Fibroblast of skin of left biceps (primary cell): ENCODE data around the gene AGK.

Experiments used
- DNase-seq, 2 experiments: peaks; one replicate each; pipeline ENCODE4 v3.0.0-alpha.2; 2013; ENCODE audit warnings: low read depth in 2 of 2

AGK gene

GRCh38 chr7:141585592-141586510, 34.6 kb downstream of the AGK start:
- DNase-seq: peak; percentile 60 to 67

- DNase-seq: no peak
Measured at GRCh38 chr7:141586878-141587277, 35.7 kb downstream of the AGK start.

DNA sequence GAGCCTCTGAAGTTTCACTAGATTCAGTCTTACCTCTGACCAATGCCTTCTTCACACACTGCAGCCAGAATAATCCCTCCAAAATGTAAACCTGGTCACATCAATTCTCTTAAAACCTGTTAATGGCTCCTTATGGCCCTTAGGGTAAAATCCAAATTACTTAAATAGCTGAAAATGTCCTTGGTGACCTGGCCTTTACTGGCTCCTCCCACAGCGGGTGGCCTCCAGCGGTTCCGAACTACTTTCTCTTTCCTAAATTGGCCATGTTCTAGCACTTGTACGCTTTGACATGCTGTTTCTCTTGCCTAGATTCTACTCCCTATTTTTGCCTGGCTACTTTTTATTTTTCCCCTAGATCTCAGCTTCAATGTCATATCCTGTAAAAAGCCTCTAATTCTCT, 36.1 kb downstream of the AGK start:
- no peak for DNase-seq

- DNase-seq: no peak
Measured at GRCh38 chr7:141588912-141589311, 37.7 kb downstream of the AGK start.

DNA sequence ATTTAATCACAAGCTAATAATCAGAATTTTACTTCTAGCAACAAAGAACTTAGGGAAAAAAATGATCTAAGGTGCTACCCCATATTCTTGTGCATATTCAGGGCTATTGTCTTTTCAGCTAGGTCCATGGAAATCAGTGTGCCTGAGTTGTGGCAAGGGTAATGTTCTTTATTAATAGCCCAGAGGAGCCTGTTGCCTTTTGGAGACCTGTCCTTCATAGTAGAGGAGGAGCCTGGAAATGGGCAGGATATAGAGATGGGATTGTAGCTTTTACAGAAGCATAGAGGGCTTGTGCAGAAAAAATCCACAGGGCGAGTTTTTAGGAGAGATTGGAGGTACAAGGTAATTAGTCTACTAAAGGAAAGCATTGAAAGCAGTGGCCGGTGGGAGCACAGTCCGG, 38.9 kb downstream of the AGK start:
- no peak for DNase-seq

GRCh38 chr7:141590666-141591065, 39.5 kb downstream of the AGK start:
- DNase-seq: no peak

GRCh38 chr7:141593134-141593533, 41.9 kb downstream of the AGK start:
- DNase-seq: peak; percentile 17 to 34

DNA sequence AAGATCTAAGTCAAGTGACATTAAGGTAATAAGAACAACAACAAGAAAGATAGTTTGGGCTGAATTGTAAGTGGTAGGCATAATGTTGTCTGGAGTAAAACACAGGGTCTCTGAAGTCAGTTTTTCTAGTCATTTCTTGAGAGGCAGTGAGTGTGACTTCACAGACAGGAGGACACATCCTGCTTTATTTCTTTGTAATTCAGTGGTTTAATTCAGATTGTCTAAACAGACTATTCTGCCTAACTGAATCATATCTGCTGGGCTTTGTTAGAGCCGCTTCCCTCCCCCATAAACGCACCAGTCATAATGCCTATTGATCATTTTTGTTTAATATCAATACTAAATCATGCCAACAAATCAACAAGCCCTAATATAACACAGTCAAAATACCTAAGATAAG, 46.8 kb downstream of the AGK start:
- DNase-seq: no peak

DNA sequence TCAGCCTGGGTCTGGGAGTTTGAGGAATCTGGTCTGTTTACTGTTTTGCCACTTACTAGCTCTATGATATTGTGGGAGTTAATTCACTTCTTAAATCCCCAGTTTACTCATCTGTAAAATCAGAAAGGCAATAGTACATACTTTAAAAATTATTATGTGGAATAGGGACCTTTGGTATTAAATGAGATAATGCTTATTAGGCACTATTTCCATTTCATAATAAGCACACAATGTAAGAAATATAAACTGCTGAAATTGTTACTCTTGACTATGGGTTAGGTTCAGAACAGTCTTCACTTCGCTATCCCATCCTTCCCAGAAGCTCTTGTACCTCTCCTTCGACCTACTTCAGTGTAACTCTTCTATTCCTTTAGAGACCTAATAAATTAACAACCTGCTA, 47.2 kb downstream of the AGK start:
- no peak for DNase-seq

DNA sequence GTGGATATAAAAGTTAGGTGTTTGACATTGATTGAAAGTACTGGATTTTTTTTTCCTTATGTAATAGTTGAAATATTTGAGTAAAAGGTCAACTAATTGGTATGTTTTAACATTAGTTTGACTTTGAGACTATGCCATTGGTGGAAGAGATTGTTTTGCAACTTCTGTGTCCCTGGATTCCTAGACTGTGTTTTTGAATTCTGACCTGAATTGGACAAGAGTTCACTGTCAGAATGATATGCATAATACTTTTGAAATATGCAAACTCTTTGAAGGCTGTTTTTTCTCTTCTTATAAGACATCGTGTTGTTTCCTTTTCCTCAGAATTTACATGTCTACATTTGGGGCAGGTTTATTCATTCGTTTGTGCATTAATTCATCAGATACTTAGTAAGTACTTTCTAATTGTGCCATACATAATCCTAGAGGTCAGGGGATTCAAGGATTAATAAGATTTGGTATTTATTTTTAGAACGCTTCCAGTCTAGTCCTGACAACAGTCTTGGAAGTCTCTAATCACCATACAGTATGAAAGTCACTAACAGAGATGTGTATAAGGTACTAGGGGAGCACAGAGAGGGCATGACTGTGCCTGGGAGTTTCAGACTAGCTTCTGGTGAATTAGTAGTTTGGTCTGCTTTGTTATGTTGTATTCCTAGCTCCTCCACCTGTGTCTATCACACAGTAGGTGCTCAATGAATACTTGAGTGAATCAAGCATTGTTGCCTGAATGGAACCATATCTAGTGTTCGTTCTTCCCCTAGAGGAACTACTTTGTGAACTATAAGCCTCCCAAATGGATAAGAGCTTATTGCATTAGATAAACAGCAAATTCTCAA, 49.2 kb downstream of the AGK start:
- DNase-seq: no peak

DNA sequence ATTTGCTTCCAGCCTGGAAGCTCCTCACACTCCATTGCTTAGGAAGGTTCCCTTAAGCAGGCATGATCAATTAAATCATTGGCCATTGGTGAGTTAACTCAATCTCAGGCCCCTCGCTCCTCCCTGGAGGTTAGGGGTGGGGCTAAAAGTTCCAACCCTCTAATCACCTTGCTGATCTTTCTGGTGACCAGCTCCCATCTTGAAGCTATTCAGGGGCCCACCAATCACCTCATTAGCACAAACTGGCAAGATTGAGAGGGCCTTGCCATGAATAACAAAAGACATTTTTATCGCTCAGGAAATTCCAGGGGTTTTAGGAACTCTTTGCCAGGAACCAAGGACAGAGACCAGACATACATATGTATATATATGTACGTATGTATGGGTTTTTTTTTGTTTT, 58.4 kb downstream of the AGK start:
- no peak for DNase-seq

DNA sequence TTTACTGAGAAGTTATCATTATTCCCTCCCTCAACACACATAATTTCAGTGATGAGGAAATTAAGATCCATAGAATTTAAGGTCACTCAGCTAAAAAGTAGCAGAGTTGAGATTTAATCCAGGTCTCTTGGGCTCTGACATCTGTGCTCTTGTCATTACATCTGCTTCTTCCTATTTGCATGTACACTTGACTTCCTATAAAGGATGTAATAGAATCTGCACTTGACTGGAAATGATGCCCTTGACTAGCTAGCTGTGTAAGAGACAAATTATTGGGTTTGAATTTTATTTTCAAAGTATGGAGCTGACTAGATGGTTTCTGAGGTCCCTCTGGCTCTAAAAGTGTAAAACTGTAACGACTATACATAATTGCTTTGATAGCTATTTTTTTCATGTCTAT, 59.5 kb downstream of the AGK start:
- DNase-seq: no peak

- no peak for DNase-seq
Measured at GRCh38 chr7:141612861-141613260, 61.7 kb downstream of the AGK start.

DNA sequence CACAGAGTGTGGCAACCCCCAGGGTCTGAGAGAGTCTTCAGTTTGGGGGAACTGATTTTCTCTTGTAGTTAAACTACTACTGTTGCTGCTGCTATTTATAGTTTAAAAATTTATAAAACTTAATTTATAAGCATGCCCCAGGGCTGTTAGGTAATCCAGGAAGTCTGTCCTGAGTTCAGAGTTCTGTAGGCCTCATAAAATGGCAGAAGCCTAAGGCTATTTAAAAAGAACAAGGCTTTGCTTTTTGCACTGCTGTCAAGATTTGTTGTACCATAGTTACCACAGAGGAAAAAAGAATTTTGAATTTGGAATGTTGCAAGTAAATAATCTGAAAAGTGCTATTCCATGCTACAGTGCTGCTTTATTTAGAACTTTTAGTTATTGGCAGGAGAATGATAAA, 66.1 kb downstream of the AGK start:
- no peak for DNase-seq

- no peak for DNase-seq
Measured at GRCh38 chr7:141619745-141620144, 68.5 kb downstream of the AGK start.

DNA sequence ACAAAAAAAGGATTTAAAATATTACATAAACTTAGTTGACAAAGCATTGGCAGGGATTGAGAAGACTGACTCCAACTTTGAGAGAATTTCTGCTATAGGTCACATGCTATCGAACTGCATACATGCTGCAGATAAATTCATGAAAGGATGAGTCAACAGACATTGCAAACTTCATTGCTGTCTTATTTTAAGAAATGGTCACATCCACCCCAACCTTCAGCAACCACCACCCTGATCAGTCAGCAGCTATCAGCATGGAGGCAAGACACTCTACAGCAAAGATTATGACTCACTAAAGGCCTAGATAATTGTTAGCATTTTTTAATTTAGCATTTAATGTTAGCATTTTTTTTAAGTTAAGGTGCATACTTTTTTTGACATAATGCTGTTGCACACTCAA, 73.6 kb downstream of the AGK start:
- DNase-seq: no peak

GRCh38 chr7:141630621-141631020, 79.4 kb downstream of the AGK start:
- DNase-seq: no peak

DNA sequence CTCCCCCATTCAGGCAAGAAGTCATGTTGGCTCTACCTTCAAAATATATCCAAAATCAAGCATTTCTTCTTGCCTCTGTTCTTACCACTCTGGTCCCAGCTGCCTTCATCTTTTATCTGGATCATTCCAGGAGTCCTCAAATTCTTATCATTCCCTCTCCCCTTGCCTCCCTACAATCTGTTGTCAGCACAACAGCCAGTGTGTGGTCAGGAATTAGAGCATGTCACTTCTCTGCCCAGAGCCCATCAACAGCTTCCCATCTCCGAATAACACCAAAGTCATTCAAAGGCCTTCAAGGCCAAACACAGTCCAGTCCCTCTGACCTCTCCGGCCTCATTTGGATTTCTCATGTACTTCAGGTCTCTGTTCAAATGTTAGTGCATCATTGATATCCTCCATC, 80.3 kb downstream of the AGK start:
- DNase-seq: no peak

DNA sequence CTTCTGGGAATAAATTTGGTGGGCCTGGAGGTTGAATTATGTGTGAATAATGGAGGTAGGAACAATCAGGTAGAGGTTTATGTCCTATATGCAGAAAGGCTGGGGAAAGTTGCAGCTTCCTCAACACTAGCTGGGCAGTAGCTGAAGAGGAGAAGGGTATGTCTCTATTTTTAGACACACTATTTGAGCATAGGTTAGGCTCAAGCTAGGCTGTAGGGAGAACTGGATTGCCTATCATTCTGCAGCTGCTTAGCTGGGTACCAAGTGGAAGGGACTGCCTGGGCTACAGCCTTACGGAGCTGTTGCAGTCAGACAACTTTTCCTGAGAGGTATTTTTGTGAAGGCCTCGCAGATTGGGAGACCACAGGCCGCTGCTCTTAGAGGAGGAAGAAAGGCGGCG, 82.9 kb downstream of the AGK start:
- DNase-seq: no peak

GRCh38 chr7:141636053-141636452, 84.8 kb downstream of the AGK start:
- no peak for DNase-seq

DNA sequence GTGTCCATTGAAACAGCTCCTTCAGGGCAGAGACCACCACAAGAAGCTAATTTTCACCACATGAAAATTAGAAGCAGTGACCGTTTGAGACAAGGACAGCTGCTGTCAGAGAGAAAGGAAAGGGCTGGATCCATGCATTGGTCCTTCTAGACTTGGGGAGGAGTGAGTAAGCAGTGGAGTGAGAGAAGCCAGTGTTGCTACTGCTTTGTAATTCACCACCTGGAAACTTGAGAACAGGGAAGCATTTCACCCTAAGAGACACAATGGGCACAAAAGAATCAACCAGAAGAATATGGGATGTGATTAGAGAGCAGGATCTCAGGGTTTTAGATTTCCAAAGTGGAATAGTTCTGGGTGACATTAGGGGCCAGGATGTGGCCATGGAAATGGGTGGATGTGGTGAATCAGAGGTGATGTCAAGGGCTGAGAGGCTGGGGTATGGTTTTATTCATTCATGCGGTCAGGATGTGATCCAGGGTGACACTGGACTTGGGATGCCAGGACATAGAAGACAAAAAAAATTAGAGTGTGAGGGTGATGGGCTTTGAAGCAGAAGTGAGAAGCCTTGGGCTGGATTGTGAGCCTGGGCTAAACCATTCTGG, 89.1 kb downstream of the AGK start:
- DNase-seq: no peak

DNA sequence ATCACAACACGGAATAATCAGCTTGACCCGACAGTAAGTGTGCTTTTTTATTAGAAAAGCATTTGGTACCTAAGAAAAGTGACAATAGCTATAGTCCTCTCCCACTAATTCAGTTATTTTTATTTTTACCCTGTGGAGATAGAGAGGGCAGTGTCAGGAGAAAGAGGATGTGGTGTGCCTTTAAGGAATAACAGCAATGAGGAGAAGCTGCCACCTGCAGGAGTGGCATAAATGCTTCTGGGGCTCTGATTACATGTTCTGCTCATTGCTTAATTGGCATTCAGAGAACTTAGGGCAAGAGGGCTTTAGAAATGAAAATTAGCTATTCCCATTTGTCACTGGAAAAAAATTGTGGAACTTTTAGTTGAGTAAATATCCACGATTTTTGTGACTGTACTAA, 90.7 kb downstream of the AGK start:
- DNase-seq: no peak

GRCh38 chr7:141645188-141645587, 94.0 kb downstream of the AGK start:
- DNase-seq: no peak
